Upper lobe of left lung (tissue), 4 donors: Measurements from ENCODE around the gene SLC9A7.

ENCODE experiments used
- CTCF ChIP-seq, 6 experiments: fragments of 450-650 bp in 4 of 6; fragments of 200-600 bp in 2 of 6; sonication (generic) in 2 of 6; IDR thresholded peaks; one replicate each; pipeline ENCODE4 v1.5.1; 2016 to 2019; ENCODE audit warnings: antibody characterized with exemption in 6 of 6
- POLR2A ChIP-seq, 4 donors: fragments of 450-650 bp; IDR thresholded peaks; one replicate each; pipeline ENCODE4 v1.5.1; 2016 to 2017; ENCODE audit warnings: antibody characterized with exemption in 4 of 4, mild to moderate bottlenecking in 2 of 4
- POLR2AphosphoS5 ChIP-seq, 2 donors: sonication (generic); formaldehyde crosslinking; IDR thresholded peaks; one replicate each; pipeline ENCODE4 v1.5.1; 2017; ENCODE audit warnings: antibody characterized with exemption in 2 of 2

GRCh38 chrX:46599051-46599560 lies 159.8 kb downstream of the SLC9A7 start:
- TF ChIP-seq CTCF (IDR thresholded peaks at IDR 0.05) = no peak
- TF ChIP-seq POLR2A (IDR thresholded peaks at IDR 0.05) = no peak
- TF ChIP-seq POLR2AphosphoS5 (IDR thresholded peaks at IDR 0.05) = no peak
